HepG2 (cell line): ENCODE results near the gene GPS2. TPM values are rescaled to one million over a fixed set of nuclear protein-coding genes. Genes with fewer than 3 reads are reported as not detected.
A peak's percentile ranks its signal among the peaks of the same experiment; 100 is the strongest.

Experiments used
- ADNP ChIP-seq: sonication (generic); formaldehyde crosslinking; IDR thresholded peaks from 2 replicates; pipeline ENCODE4 v1.4.0; 2020; ENCODE audit warnings: missing genetic modification reagents
- AKAP8 ChIP-seq: sonication (generic); formaldehyde crosslinking; IDR thresholded peaks from 2 replicates; pipeline ENCODE4 v1.5.1; 2020; ENCODE audit warnings: mild to moderate bottlenecking, missing genetic modification reagents
- ATF7-NPFF ChIP-seq: sonication (generic); formaldehyde crosslinking; IDR thresholded peaks from 2 replicates; pipeline ENCODE4 v1.8.1; 2023; ENCODE audit warnings: mild to moderate bottlenecking, low read depth, missing genetic modification reagents, moderate library complexity
- DNMT3B ChIP-seq: conservative IDR thresholded peaks from 2 replicates; pipeline ENCODE4 v1.6.1; 2016; ENCODE audit warnings: missing biosample characterization, control low read depth
- FOXK1 ChIP-seq: sonication (generic); formaldehyde crosslinking; IDR thresholded peaks from 2 replicates; pipeline ENCODE4 v1.4.0; 2020; ENCODE audit warnings: low read depth, missing genetic modification reagents, borderline replicate concordance
- GABPA ChIP-seq, 2 experiments: IDR thresholded peaks; 2 replicates each; pipeline ENCODE4 v1.6.1; 2011 to 2016; ENCODE audit warnings: low read depth in 2 of 2, low read length in 1 of 2, missing biosample characterization in 1 of 2, missing genetic modification characterization in 1 of 2
- GRHL1 ChIP-seq: sonication (generic); formaldehyde crosslinking; conservative IDR thresholded peaks from 2 replicates; pipeline ENCODE4 v1.8.0; 2022; ENCODE audit warnings: missing genetic modification reagents
- JUND ChIP-seq: sonication (generic); formaldehyde crosslinking; IDR thresholded peaks from 2 replicates; pipeline ENCODE4 v1.8.0; 2022; ENCODE audit warnings: mild to moderate bottlenecking, missing genetic modification reagents
- MED13 ChIP-seq: sonication (generic); formaldehyde crosslinking; IDR thresholded peaks from 2 replicates; pipeline ENCODE4 v1.5.0; 2020; ENCODE audit warnings: missing genetic modification reagents
- NR2F2 ChIP-seq: IDR thresholded peaks from 2 replicates; pipeline ENCODE4 v1.6.1; 2012; ENCODE audit warnings: low read depth, inconsistent platforms, borderline replicate concordance
- REL ChIP-seq: sonication (generic); formaldehyde crosslinking; conservative IDR thresholded peaks from 2 replicates; pipeline ENCODE4 v1.8.0; 2022; ENCODE audit warnings: mild to moderate bottlenecking, missing genetic modification reagents, moderate library complexity
- RNF2 ChIP-seq: fragments of 450-650 bp; conservative IDR thresholded peaks from 2 replicates; pipeline ENCODE4 v1.6.1; 2016; ENCODE audit warnings: low read depth
- SNAPC5 ChIP-seq: sonication (generic); formaldehyde crosslinking; IDR thresholded peaks from 2 replicates; pipeline ENCODE4 v1.8.1; 2023; ENCODE audit warnings: mild to moderate bottlenecking, missing genetic modification reagents, borderline replicate concordance
- SUZ12 ChIP-seq: fragments of 150-350 bp; IDR thresholded peaks from 2 replicates; pipeline ENCODE4 v1.6.1; 2014; ENCODE audit warnings: low read depth, low read length
- THAP11 ChIP-seq: IDR thresholded peaks from 2 replicates; pipeline ENCODE4 v1.6.1; 2016; ENCODE audit warnings: missing biosample characterization, missing genetic modification reagents
- THRA ChIP-seq: sonication (generic); formaldehyde crosslinking; IDR thresholded peaks from 2 replicates; pipeline ENCODE4 v1.4.0; 2020; ENCODE audit warnings: missing genetic modification reagents, borderline replicate concordance
- YY1 ChIP-seq: IDR thresholded peaks from 2 replicates; pipeline ENCODE4 v1.6.1; 2011; ENCODE audit warnings: low read length, low read depth, moderate library complexity, mild to moderate bottlenecking; ENCODE audit not compliant: insufficient read depth, insufficient replicate concordance
- ZMAT3 ChIP-seq: sonication (generic); formaldehyde crosslinking; conservative IDR thresholded peaks from 2 replicates; pipeline ENCODE4 v1.7.0; 2021; ENCODE audit warnings: missing genetic modification reagents
- ZNF20 ChIP-seq: sonication (generic); formaldehyde crosslinking; IDR thresholded peaks from 2 replicates; pipeline ENCODE4 v1.4.0; 2020; ENCODE audit warnings: mild to moderate bottlenecking, moderate library complexity, missing genetic modification reagents
- ZNF362 ChIP-seq: sonication (generic); formaldehyde crosslinking; IDR thresholded peaks from 2 replicates; pipeline ENCODE4 v1.4.0; 2020; ENCODE audit warnings: missing genetic modification reagents, mild to moderate bottlenecking, borderline replicate concordance
- ZNF460 ChIP-seq: sonication (generic); formaldehyde crosslinking; IDR thresholded peaks from 2 replicates; pipeline ENCODE4 v1.5.1; 2020; ENCODE audit warnings: missing genetic modification reagents, mild to moderate bottlenecking, borderline replicate concordance
- ZNF484 ChIP-seq: sonication (generic); formaldehyde crosslinking; IDR thresholded peaks from 2 replicates; pipeline ENCODE4 v1.5.1; 2020; ENCODE audit warnings: mild to moderate bottlenecking, low read depth, missing genetic modification reagents, borderline replicate concordance
- ZNF576 ChIP-seq: sonication (generic); formaldehyde crosslinking; IDR thresholded peaks from 2 replicates; pipeline ENCODE4 v1.4.0; 2020; ENCODE audit warnings: mild to moderate bottlenecking, missing genetic modification reagents
- ZNF724P ChIP-seq: sonication (generic); formaldehyde crosslinking; IDR thresholded peaks from 2 replicates; pipeline ENCODE4 v1.8.0; 2022; ENCODE audit warnings: missing genetic modification reagents, borderline replicate concordance
- ZSCAN22 ChIP-seq: sonication (generic); formaldehyde crosslinking; IDR thresholded peaks from 2 replicates; pipeline ENCODE4 v1.4.0; 2020; ENCODE audit warnings: mild to moderate bottlenecking, missing genetic modification reagents
- ZSCAN9 ChIP-seq: IDR thresholded peaks from 2 replicates; pipeline ENCODE4 v1.6.1; 2016; ENCODE audit warnings: borderline replicate concordance
- polyA plus RNA-seq, 8 experiments: library from polyadenylated mRNA; depleted of rRNA in 3 of 8; stranded (reverse) in 7 of 8; unstranded in 1 of 8; fragments of >200 nt; fragmentation: Illumina TruSeq in 4 of 8; extraction: Trizol in 4 of 8; gene quantifications; 2 replicates each; pipeline versions ENCODE4 v1.2.1 to v1.2.3, GENCODE V29; 2011 to 2016; ENCODE audit warnings: low read depth in 4 of 8, missing spikeins in 1 of 8, mixed read lengths in 1 of 8; ENCODE audit not compliant: insufficient read depth in 1 of 8
- total RNA-seq, 5 experiments: library from RNA; depleted of rRNA; stranded (reverse); fragments of >200 nt; fragmentation: Illumina TruSeq; extraction: Trizol; gene quantifications; 2 replicates each; pipeline ENCODE4 v1.2.3, GENCODE V29; 2016; ENCODE audit warnings: low read depth in 1 of 5

GPS2 gene
- total and polyA plus RNA-seq, 2 of the 13 experiments (the other 11 are each of a cell fraction or from before 2014, with no cell fraction given) = 58.0 to 59.4 TPM

GRCh38 chr17:7351665-7352502 lies 36.7 kb upstream of the GPS2 start, which contains the start of gene KCTD11 (continued):
- TF ChIP-seq ZNF484 (CRISPR knock-in tag) = no peak
- no peak for TF ChIP-seq JUND (CRISPR knock-in tag)
- TF ChIP-seq ATF7-NPFF (CRISPR knock-in tag) = no peak
- TF ChIP-seq ZNF460 (CRISPR knock-in tag) = no peak
- TF ChIP-seq ZNF576 (CRISPR knock-in tag) = no peak
- no peak for TF ChIP-seq DNMT3B (CRISPR knock-in tag)
- peak; percentile 87; the same call in 1 of the 2 replicates for TF ChIP-seq ZMAT3 (CRISPR knock-in tag)
- peak; percentile 7 for TF ChIP-seq YY1
- no peak; the same call in 1 of the 2 replicates for TF ChIP-seq AKAP8
- TF ChIP-seq SNAPC5 (CRISPR knock-in tag) = no peak
- TF ChIP-seq ZNF362 (CRISPR knock-in tag) = no peak
- TF ChIP-seq GABPA (IDR thresholded peaks at IDR 0.05; ENCODE audit: low read depth, low read length) = no peak
- TF ChIP-seq GABPA (CRISPR knock-in tag; IDR thresholded peaks at IDR 0.05; ENCODE audit: low read depth) = 0 out of 2 replicates have a peak, but pooled peaks have one; percentile 43
- no peak; the same call in 1 of the 2 replicates for TF ChIP-seq ZSCAN9 (CRISPR knock-in tag)
- peak; percentile 63; the same call in 1 of the 2 replicates for TF ChIP-seq ZNF20 (CRISPR knock-in tag)
- TF ChIP-seq THRA = no peak
- TF ChIP-seq THAP11 (CRISPR knock-in tag) = peak; percentile 70
- TF ChIP-seq ADNP (CRISPR knock-in tag) = no peak
- TF ChIP-seq SUZ12 = no peak
- no peak for TF ChIP-seq GRHL1
- no peak for TF ChIP-seq ZNF724P (CRISPR knock-in tag)
- no peak for TF ChIP-seq REL
- no peak for TF ChIP-seq ZSCAN22 (CRISPR knock-in tag)
- TF ChIP-seq MED13 (CRISPR knock-in tag) = 0 out of 2 replicates have a peak, but pooled peaks have one; percentile 42
- peak; percentile 11; the same call in 1 of the 2 replicates for TF ChIP-seq NR2F2
- peak; percentile 16; the same call in 1 of the 2 replicates for TF ChIP-seq FOXK1 (CRISPR knock-in tag)
- no peak for TF ChIP-seq RNF2
